Neural crest cell (in vitro differentiated cells): ENCODE measurements around the gene SRSF10. TPM values are rescaled to one million over a fixed set of nuclear protein-coding genes. Genes with fewer than 3 reads are reported as not detected.
A peak's percentile ranks its signal among the peaks of the same experiment; 100 is the strongest.

Source experiments
- DNase-seq: peaks from one replicate; pipeline ENCODE4 v3.0.0; 2021; ENCODE audit warnings: low read depth, mixed read lengths, low spot score
- H3K27ac Mint-ChIP-seq: one replicate; pipeline ENCODE4 v1.8.0; 2021; ENCODE audit warnings: mild to moderate bottlenecking, mixed read lengths; ENCODE audit not compliant: unreplicated experiment
- H3K27me3 Mint-ChIP-seq: 2 replicates; pipeline ENCODE4 v1.8.0; 2021; ENCODE audit warnings: low read depth, mild to moderate bottlenecking, mixed read lengths
- H3K36me3 Mint-ChIP-seq: 2 replicates; pipeline ENCODE4 v1.8.0; 2021; ENCODE audit warnings: low read depth, mild to moderate bottlenecking, mixed read lengths
- H3K4me1 Mint-ChIP-seq: 2 replicates; pipeline ENCODE4 v1.8.0; 2021; ENCODE audit warnings: mixed read lengths
- H3K4me3 Mint-ChIP-seq: one replicate; pipeline ENCODE4 v1.8.0; 2021; ENCODE audit warnings: mild to moderate bottlenecking, mixed read lengths
- H3K9me3 Mint-ChIP-seq: 2 replicates; pipeline ENCODE4 v1.8.0; 2021; ENCODE audit warnings: mixed read lengths
- total RNA-seq: library from RNA; stranded (reverse); gene quantifications from 2 replicates; pipeline ENCODE4 v1.2.1, GENCODE V29; 2021
- TF ChIP-seq, protein P1 (sequence below): fragments of 200-600 bp; sonication (generic); conservative IDR thresholded peaks from 2 replicates; pipeline ENCODE4 v1.5.0; 2021; ENCODE audit warnings: antibody characterized with exemption, mild to moderate bottlenecking

Gene SRSF10
- total RNA-seq, 1 donor from 2014 or later: 228 TPM

DNA sequence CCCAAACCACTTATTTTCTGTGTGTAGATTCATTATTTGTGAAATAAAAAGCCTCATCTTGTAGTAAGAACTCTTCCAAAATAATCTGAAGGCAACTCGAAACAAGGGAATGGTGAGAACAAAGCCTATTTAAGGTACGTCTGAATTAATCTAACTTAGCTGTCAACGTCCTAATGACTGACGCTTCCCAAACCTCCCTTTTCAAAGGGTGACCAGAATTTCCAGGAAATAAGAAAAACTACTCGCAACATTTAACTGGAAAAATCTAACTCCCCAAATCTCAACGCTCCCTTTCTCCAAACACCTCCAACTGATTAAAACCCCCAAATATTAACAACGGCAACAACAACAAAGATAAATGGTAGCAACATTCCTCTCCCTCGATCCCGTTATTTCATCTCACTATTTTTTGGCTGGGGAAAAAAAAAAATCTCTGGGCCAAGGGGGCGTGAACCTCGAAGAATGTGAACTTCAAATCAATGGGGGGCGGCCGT, 693 bp downstream of the SRSF10 start:
- H3K27me3 Mint-ChIP-seq: peaks cover 4% of the 10 kb centered on the region
- no peak for DNase-seq
- peaks cover 3% of the 10 kb centered on the region for H3K9me3 Mint-ChIP-seq
- peak overlapping the region; percentile 99 for H3K27ac Mint-ChIP-seq
- H3K36me3 Mint-ChIP-seq: peaks cover 29% of the 10 kb centered on the region
- H3K4me1 Mint-ChIP-seq: peaks cover 60% of the 10 kb centered on the region
- peak overlapping the region; percentile 97 for H3K4me3 Mint-ChIP-seq
- TF ChIP-seq, protein P1, sequence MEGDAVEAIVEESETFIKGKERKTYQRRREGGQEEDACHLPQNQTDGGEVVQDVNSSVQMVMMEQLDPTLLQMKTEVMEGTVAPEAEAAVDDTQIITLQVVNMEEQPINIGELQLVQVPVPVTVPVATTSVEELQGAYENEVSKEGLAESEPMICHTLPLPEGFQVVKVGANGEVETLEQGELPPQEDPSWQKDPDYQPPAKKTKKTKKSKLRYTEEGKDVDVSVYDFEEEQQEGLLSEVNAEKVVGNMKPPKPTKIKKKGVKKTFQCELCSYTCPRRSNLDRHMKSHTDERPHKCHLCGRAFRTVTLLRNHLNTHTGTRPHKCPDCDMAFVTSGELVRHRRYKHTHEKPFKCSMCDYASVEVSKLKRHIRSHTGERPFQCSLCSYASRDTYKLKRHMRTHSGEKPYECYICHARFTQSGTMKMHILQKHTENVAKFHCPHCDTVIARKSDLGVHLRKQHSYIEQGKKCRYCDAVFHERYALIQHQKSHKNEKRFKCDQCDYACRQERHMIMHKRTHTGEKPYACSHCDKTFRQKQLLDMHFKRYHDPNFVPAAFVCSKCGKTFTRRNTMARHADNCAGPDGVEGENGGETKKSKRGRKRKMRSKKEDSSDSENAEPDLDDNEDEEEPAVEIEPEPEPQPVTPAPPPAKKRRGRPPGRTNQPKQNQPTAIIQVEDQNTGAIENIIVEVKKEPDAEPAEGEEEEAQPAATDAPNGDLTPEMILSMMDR: no peak

DNA sequence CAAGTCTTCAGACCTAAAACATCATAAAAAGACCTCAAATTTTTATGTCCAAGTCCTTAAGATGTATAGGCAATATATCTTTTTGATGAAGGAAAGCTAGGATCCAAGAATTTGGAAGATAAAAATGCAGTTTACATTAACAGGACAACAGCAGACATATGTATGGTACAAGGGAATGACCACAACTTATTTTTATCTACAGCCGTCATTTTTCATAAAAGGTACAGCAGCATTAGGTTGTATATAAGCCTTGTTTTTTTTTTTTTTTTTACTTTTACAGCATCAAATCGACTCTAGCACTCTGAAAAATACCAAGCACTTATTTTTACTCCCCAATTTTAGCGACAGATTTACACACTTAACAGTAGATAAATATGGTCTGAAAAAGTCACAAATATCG, 1.3 kb downstream of the SRSF10 start:
- peaks cover 3% of the 10 kb centered on the region for H3K9me3 Mint-ChIP-seq
- peaks cover 33% of the 10 kb centered on the region for H3K36me3 Mint-ChIP-seq
- no peak for DNase-seq
- peaks cover 64% of the 10 kb centered on the region for H3K4me1 Mint-ChIP-seq
- H3K27me3 Mint-ChIP-seq: peaks cover 4% of the 10 kb centered on the region
- TF ChIP-seq, protein P1: no peak
- H3K4me3 Mint-ChIP-seq: peak overlapping the region; percentile 97
- peak overlapping the region; percentile 99 for H3K27ac Mint-ChIP-seq

DNA sequence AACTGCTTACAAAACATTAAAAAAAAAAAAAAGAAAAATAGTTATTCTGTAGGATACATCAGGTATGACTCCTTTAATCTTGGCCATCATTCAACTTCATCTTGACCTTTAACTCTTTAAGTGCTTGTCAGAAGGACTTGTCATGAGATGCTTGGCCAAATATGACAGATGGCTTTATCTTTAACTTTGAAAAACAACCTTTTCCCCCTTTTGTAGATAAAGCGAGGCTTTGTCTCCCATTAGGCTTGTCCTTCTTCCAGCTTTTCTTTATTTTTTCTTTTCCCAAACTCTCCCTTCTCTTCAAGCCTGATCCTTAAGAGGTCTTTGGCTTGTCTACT, 2.3 kb downstream of the SRSF10 start:
- Mint-ChIP-seq H3K4me1 (peaks cover 61% of the 10 kb centered on the region), H3K9me3 (peaks cover 3% of the 10 kb centered on the region), H3K36me3 (peaks cover 33% of the 10 kb centered on the region), H3K4me3 (peak overlapping the region; percentile 97), H3K27ac (no peak overlapping the region), H3K27me3 (peaks cover 4% of the 10 kb centered on the region)
- no peak for DNase-seq
- TF ChIP-seq, protein P1: no peak

DNA sequence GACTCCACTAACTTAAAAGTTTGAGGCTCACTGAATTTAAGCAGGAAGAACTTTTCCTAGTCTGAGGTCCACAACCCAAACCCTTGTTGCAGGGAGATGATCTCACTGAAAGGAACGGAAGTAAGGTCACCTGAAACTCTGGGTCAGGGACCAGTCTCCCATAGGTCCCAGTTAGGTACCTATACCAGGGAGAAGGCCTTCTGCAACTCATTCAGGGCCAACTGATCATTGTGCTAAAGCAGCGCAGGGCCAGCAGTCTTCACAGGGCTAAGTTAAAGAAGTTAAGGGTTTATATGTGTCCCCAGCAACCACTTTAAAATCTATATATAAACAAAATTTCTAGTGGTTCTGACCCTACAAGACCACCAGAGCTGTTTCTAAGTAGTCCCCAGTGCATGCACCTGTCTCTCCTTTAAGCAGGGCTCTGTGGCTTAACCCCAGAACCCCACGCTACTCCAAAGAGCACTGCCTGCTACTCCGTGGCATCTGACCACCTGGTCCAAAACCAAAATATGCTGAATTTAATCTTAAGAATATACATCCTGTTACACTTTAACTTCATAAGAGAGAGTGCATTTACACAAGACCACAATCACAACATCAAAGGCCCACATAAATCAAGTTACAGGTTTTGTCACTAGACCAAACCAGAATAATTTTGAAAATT, 2.8 kb downstream of the SRSF10 start:
- TF ChIP-seq, protein P1: no peak
- no peak for DNase-seq
- Mint-ChIP-seq H3K36me3 (peaks cover 33% of the 10 kb centered on the region), H3K27me3 (peaks cover 4% of the 10 kb centered on the region), H3K9me3 (peaks cover 3% of the 10 kb centered on the region), H3K27ac (no peak overlapping the region), H3K4me3 (peak overlapping the region; percentile 97), H3K4me1 (peaks cover 61% of the 10 kb centered on the region)

DNA sequence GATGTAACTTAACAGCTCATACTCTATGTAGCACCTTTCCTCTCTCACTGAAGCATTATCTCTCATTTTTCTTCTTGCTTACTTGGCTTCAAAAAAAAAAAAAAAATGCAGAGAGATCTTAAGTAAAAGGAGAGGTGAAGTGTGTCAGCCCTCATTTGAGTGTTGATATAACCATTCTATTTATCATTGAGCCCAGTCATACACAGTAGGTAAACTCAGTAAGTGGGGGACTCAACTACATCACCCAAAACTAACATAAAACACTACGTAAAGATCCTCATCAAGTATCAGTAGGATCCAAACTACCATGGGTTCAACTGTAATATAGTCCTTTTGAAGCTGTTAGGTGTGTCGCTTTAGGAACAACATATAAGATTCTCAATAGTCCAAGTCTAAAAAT, 12.3 kb downstream of the SRSF10 start:
- TF ChIP-seq, protein P1: no peak
- Mint-ChIP-seq H3K27ac (no peak overlapping the region), H3K36me3 (peaks cover 14% of the 10 kb centered on the region), H3K9me3 (no peaks in the 10 kb centered on the region), H3K27me3 (no peaks in the 10 kb centered on the region), H3K4me3 (no peak overlapping the region), H3K4me1 (peaks cover 13% of the 10 kb centered on the region)
- no peak for DNase-seq
